ENCODE data around the gene SYNGR2. TPM values are rescaled to one million over a fixed set of nuclear protein-coding genes. Genes with fewer than 3 reads are reported as not detected.

Gene SYNGR2
- total and polyA plus RNA-seq, 2 of the 8 experiments (the other 6 are each of a cell fraction or from before 2014, with no cell fraction given), result 50.0 to 139 TPM

- Histone ChIP-seq H3K79me1 (ENCODE audit: low read depth, low read length) (0 out of 2 replicates have a peak, but pooled peaks cover 3% of the 10 kb centered on the region), H3K14ac (ENCODE audit: insufficient read length) (no peak overlapping the region), H3K36me3 (ENCODE audit: control insufficient read depth in 2 of 4, insufficient read depth in 4 of 4, low read length in 3 of 4) (peaks cover 0 to 19% (median 1%) of the 10 kb centered on the region in 4 experiments; a peak in 4 of 8 replicates), H2BK20ac (ENCODE audit: low read length) (no peak overlapping the region), H2AFZ (ENCODE audit: low read length) (no peak overlapping the region), H3K4me2 (ENCODE audit: insufficient read depth in 1 of 2, low read depth in 2 of 2, low read length in 2 of 2) (no peak overlapping the region), H2BK12ac (ENCODE audit: low read depth, low read length) (no peak overlapping the region), H4K91ac (replicated peaks; ENCODE audit: insufficient read length, low read length) (no peak overlapping the region), H3K79me2 (ENCODE audit: control insufficient read depth in 1 of 2, insufficient read depth in 2 of 2, low read length in 2 of 2) (no peaks in the 10 kb centered on the region; a peak in 1 of 4 replicates), H4K20me1 (replicated peaks in 1 of 2; ENCODE audit: control insufficient read depth in 1 of 2, insufficient read depth in 2 of 2, low read length in 2 of 2) (peaks cover 2 to 5% of the 10 kb centered on the region in 2 experiments), H3K4me1 (replicated peaks in 1 of 4; ENCODE audit: control insufficient read depth in 3 of 4, insufficient read depth in 4 of 4, low read length in 3 of 4) (peaks cover 0 to 4% (median 0%) of the 10 kb centered on the region in 4 experiments; a peak in 3 of 7 replicates), H4K5ac (ENCODE audit: insufficient read length, low read depth, low read length) (no peak overlapping the region), H3K4ac (replicated peaks; ENCODE audit: insufficient read length, low read depth, low read length) (no peak overlapping the region), H4K8ac (ENCODE audit: extremely low read depth, insufficient read depth, low read length) (no peak overlapping the region), H3K23me2 (ENCODE audit: low read depth, low read length) (no peaks in the 10 kb centered on the region), H2AK5ac (ENCODE audit: low read depth, low read length) (no peak overlapping the region), H2BK5ac (ENCODE audit: low read depth, low read length) (no peak overlapping the region), H3K4me3 (ENCODE audit: extremely low read depth in 1 of 4, insufficient read depth in 2 of 4, low read depth in 3 of 4, low read length in 4 of 4) (no peak overlapping the region), H3K18ac (ENCODE audit: extremely low read depth, low read length) (no peak overlapping the region), H3K27ac (ENCODE audit: low read depth, low read length) (no peak overlapping the region), H3K9ac (replicated peaks in 1 of 4; ENCODE audit: extremely low read depth in 1 of 4, low read depth in 3 of 4, low read length in 3 of 4) (no peak overlapping the region), H2BK120ac (replicated peaks; ENCODE audit: low read depth, low read length) (no peak overlapping the region), H3K23ac (ENCODE audit: insufficient read length) (no peak overlapping the region), H3K9me3 (ENCODE audit: insufficient read depth in 2 of 2, low read depth in 1 of 2, low read length in 1 of 2) (no peaks in the 10 kb centered on the region), H3K27me3 (replicated peaks in 1 of 4; ENCODE audit: control insufficient read depth in 3 of 4, extremely low read depth in 1 of 4, insufficient read depth in 3 of 4, low read length in 3 of 4) (no peaks in the 10 kb centered on the region), H2BK15ac (ENCODE audit: low read length) (no peak overlapping the region), H3K56ac (replicated peaks; ENCODE audit: insufficient read length, low read depth, low read length) (no peak overlapping the region)
- FAIRE-seq (no peak), DNase-seq (ENCODE audit: low read depth in 1 of 2, low spot score in 2 of 2) (no peak)
- CTCF ChIA-PET (ENCODE audit: partially characterized antibody), result interaction anchor here (0.9 to 10.2 kb wide), 4 partner anchors 17 to 46 kb away, joined by 3 to 65 read pairs (median 7); partner anchors contain the start of genes AFMID and TK1
- POLR2A ChIA-PET (ENCODE audit: partially characterized antibody), result interaction anchor here (1.1 to 1.5 kb wide), 5 partner anchors 11 to 24 kb away, joined by 3 to 5 read pairs (median 5); partner anchors contain the start of genes BIRC5 and TK1
- 100% methylated on average over 8 of the region's 8 CpGs; no CpG with 5 or more reads in 1 of the 2 experiments for WGBS, 2 experiments (ENCODE audit: extremely low coverage in 1 of 2, insufficient coverage in 1 of 2, insufficient read length in 1 of 2, insufficient replicate concordance in 2 of 2, low coverage in 1 of 2, low lambda C conversion rate in 2 of 2, missing lambda C conversion rate in 1 of 2)
- TF ChIP-seq SAP30 (IDR thresholded peaks at IDR 0.05; ENCODE audit: insufficient read depth, insufficient replicate concordance, low read length) (no peak), SUZ12 (IDR thresholded peaks at IDR 0.05; ENCODE audit: low read length) (no peak), PHF8 (conservative IDR thresholded peaks at IDR 0.05; ENCODE audit: low read depth, low read length) (no peak), TBP (IDR thresholded peaks at IDR 0.05; ENCODE audit: low read depth, low read length) (no peak), HDAC2 (IDR thresholded peaks at IDR 0.05; ENCODE audit: borderline replicate concordance in 1 of 2, low read depth in 2 of 2, low read length in 2 of 2) (no peak)
Measured at GRCh38 chr17:78202666-78203065, 34.3 kb downstream of the SYNGR2 start.

Data from H1 (cell line).